Natural killer cell treated with Interleukin-12 subunit alpha and Interleukin-12 subunit beta and Interleukin-15 and Interleukin-18, amount 100 ng/mL, for 72 hours (primary cell): ENCODE results near the gene USP36. TPM values are rescaled to one million over a fixed set of nuclear protein-coding genes. Genes with fewer than 3 reads are reported as not detected.

Experiments used
- ATAC-seq, 2 donors: fragments of 150-1000 bp; cut with Tn5 transposase in 1 of 2; sonication (Bioruptor Pico), chemical (Tn5 transposase) in 1 of 2; 2 replicates each; pipeline ENCODE4 v1.10.0; 2021
- DNase-seq: peaks from one replicate; pipeline ENCODE4 v3.0.0; 2022; ENCODE audit warnings: low spot score
- H3K27ac Mint-ChIP-seq, 2 donors: 1 replicate in 1 of 2; 2 replicates in 1 of 2; pipeline ENCODE4 v1.8.0; 2022; ENCODE audit warnings: mixed read lengths in 2 of 2, mild to moderate bottlenecking in 1 of 2, moderate library complexity in 1 of 2
- H3K27me3 Mint-ChIP-seq, 2 donors: 1 replicate in 1 of 2; 2 replicates in 1 of 2; pipeline ENCODE4 v1.8.0; 2022; ENCODE audit warnings: mixed read lengths in 2 of 2
- H3K36me3 Mint-ChIP-seq: one replicate; pipeline ENCODE4 v1.8.0; 2022; ENCODE audit warnings: mixed read lengths
- H3K4me1 Mint-ChIP-seq, 2 donors: 1 replicate in 1 of 2; 2 replicates in 1 of 2; pipeline ENCODE4 v1.8.0; 2022; ENCODE audit warnings: low read depth in 2 of 2, mixed read lengths in 2 of 2, mild to moderate bottlenecking in 1 of 2
- H3K4me3 Mint-ChIP-seq: one replicate; pipeline ENCODE4 v1.8.0; 2022; ENCODE audit warnings: mixed read lengths
- H3K9me3 Mint-ChIP-seq: 2 replicates; pipeline ENCODE4 v1.8.0; 2022; ENCODE audit warnings: mixed read lengths
- total RNA-seq, 2 donors: library from RNA; stranded (reverse); gene quantifications; one replicate each; pipeline ENCODE4 v1.2.3, GENCODE V29; 2022

The USP36 gene
- total RNA-seq, 2 donors from 2014 or later: 75.2 to 154 TPM

GRCh38 chr17:78805301-78805700, 35.3 kb downstream of the USP36 start:
- Mint-ChIP-seq H3K4me3 (peak overlapping the region; percentile 58), H3K36me3 (peaks cover 27% of the 10 kb centered on the region), H3K9me3 (no peaks in the 10 kb centered on the region), H3K27me3 (no peaks in the 10 kb centered on the region), H3K27ac (peak overlapping the region; percentile 73 to 76), H3K4me1 (peaks cover 16 to 26% of the 10 kb centered on the region in 2 donors)
- ATAC-seq: peak; percentile 75 to 96
- DNase-seq: no peak

- Mint-ChIP-seq H3K9me3 (no peaks in the 10 kb centered on the region), H3K27me3 (no peaks in the 10 kb centered on the region), H3K36me3 (peaks cover 27% of the 10 kb centered on the region), H3K4me1 (peaks cover 18 to 27% of the 10 kb centered on the region in 2 donors), H3K4me3 (peak overlapping the region; percentile 58), H3K27ac (peak overlapping the region in 1 of 2 donors; percentile 76)
- ATAC-seq: peak in 1 of 2 donors; percentile 60
- no peak for DNase-seq
Measured at GRCh38 chr17:78804777-78805176, 35.8 kb downstream of the USP36 start.

GRCh38 chr17:78803186-78803845, 37.3 kb downstream of the USP36 start:
- H3K36me3 Mint-ChIP-seq: peaks cover 23% of the 10 kb centered on the region
- no peaks in the 10 kb centered on the region for H3K27me3 Mint-ChIP-seq
- H3K9me3 Mint-ChIP-seq: no peaks in the 10 kb centered on the region
- no peak overlapping the region for H3K4me3 Mint-ChIP-seq
- no peak overlapping the region for H3K27ac Mint-ChIP-seq
- ATAC-seq: no peak
- no peak for DNase-seq
- H3K4me1 Mint-ChIP-seq: peaks cover 29 to 41% of the 10 kb centered on the region in 2 donors

DNA sequence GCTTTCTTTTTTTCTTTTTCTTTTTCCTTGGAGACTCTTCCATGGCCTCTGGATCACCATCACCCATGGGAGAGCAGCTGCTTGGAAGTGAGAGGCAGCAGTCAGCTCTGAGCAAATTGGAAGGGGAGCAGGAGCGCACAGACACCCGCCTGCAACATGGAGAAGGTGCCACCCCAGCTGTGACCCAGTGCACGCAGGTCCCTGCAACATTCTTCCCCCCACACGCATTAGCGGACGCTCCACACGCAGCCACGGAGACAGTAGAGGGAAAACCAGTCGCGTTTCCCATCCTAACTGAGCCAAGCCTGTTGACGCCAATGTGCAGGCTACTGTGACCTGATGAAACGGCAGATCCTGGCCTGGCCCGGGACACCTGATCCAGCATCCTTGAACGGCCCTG, 38.2 kb downstream of the USP36 start:
- H3K36me3 Mint-ChIP-seq: peaks cover 23% of the 10 kb centered on the region
- no peaks in the 10 kb centered on the region for H3K27me3 Mint-ChIP-seq
- no peak overlapping the region for H3K4me3 Mint-ChIP-seq
- DNase-seq (peak; percentile 56), ATAC-seq (no peak)
- peaks cover 34 to 48% of the 10 kb centered on the region in 2 donors for H3K4me1 Mint-ChIP-seq
- no peak overlapping the region for H3K27ac Mint-ChIP-seq
- H3K9me3 Mint-ChIP-seq: no peaks in the 10 kb centered on the region

DNA sequence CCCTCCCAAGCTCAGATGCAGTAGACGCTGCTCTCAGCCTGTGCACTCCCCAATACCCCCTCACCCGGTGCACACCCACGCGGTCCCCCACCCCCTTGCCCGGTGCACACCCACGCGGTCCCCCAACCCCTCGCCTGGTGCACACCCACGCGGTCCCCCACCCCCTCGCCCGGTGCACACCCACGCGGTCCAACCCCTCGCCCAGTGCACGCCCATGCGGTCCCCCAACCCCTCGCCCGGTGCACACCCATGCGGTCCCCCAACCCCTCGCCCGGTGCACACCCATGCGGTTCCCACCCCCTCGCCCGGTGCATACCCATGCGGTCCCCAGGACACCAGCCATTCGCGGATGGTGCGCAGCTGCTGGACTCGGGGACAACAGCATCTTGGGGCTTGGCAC, 38.6 kb downstream of the USP36 start:
- peaks cover 23% of the 10 kb centered on the region for H3K36me3 Mint-ChIP-seq

DNA sequence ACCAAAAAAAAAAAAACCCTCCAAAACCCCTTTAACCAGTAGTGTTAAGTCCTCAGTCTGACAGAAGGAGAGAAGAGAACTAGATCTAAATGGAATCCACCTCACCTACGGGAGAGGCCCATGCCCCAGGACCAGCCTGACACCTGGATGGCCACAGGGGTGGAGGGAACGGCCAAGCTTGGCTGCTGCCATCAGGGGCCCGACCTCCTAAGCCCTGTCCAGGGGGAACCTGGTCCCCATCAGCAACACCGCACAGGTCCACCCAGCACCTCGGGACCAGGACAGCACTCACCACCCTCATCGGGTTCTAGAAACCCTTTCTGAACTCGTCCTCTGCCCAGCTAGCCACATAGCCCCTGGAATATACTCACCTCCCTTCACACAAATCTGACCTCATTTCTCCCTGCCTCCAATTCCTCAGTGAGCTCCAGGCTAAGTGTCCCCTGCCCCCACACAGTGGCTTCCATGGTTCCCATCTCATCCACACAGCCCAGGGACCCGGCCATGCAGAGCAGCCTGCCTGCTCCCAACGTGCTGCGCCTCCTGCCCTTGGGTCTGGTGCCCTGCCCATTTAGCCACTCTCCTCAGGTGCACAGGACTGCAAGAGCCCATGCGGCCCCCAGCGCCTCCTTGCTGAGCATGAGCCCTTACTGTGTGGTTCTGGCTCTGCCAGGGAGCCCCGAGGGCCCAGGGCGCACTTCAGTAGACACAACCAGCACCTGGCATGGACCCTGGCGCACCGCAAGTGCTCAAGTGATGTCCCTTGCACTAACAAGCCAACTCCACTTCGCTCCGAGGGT, 40.3 kb downstream of the USP36 start:
- H3K27ac Mint-ChIP-seq: peak overlapping the region in 1 of 2 donors; percentile 37

More for the DNA sequence above, 38.6 kb downstream of the USP36 start:
- H3K9me3 Mint-ChIP-seq: no peaks in the 10 kb centered on the region
- H3K4me3 Mint-ChIP-seq: no peak overlapping the region
- H3K4me1 Mint-ChIP-seq: peaks cover 34 to 48% of the 10 kb centered on the region in 2 donors
- ATAC-seq: no peak
- no peak overlapping the region for H3K27ac Mint-ChIP-seq
- DNase-seq: no peak
- no peaks in the 10 kb centered on the region for H3K27me3 Mint-ChIP-seq

DNA sequence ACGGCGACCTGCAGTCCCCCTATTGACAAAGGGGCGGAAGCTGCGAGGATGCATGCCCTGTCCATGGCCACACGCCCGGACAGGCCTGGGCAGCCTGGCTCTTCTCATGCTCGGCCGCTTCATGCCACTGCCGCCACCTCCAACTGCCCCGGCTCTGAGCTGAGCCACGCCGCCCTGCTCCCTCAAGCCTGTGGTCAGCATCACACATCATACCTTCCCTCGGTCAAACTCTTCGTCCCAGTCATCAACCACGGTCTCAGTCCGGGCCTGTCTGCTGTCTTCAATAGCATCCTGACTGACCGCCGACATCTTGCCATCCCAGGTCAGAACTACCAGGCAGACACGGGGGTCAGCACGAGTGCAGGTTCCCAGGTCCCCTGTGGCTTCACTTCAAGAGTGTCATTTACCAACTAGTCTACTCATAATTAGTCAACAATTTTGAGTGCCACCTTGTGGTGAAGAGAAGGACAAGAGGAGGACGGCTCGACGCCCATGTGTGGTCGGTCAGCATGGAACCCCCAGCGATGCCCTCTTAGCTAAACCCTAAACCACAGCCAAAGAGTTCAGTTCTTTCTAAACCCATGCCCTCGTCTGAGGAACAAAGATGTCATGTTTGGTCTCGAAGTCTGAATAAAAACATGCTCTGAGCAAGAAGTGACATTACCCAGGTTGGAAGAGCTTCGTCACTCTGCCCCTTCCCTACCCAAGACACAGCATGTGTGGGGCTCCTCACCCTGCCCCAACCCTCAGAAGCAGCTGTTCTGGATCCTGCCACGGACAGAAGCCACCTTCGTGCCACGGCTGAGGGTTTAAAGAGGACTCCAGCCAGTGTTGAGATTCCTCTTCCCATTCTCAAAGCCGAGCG, 41.7 kb downstream of the USP36 start:
- Mint-ChIP-seq H3K27me3 (no peaks in the 10 kb centered on the region), H3K4me3 (peak overlapping the region; percentile 57), H3K27ac (peak overlapping the region; percentile 38 to 66), H3K9me3 (no peaks in the 10 kb centered on the region), H3K36me3 (peaks cover 12% of the 10 kb centered on the region), H3K4me1 (peaks cover 35 to 40% of the 10 kb centered on the region in 2 donors)
- DNase-seq (peak; percentile 55), ATAC-seq (peak; percentile 60 to 65)

More for the DNA sequence above, 40.3 kb downstream of the USP36 start:
- Mint-ChIP-seq H3K9me3 (no peaks in the 10 kb centered on the region), H3K36me3 (peaks cover 16% of the 10 kb centered on the region), H3K4me3 (no peak overlapping the region), H3K27me3 (no peaks in the 10 kb centered on the region), H3K4me1 (peaks cover 29 to 37% of the 10 kb centered on the region in 2 donors)
- ATAC-seq (no peak), DNase-seq (peak; percentile 45)

GRCh38 chr17:78797691-78798585, 42.7 kb downstream of the USP36 start:
- H3K36me3 Mint-ChIP-seq: peaks cover 12% of the 10 kb centered on the region
- no peaks in the 10 kb centered on the region for H3K27me3 Mint-ChIP-seq
- peaks cover 44 to 50% of the 10 kb centered on the region in 2 donors for H3K4me1 Mint-ChIP-seq
- H3K27ac Mint-ChIP-seq: peak overlapping the region; percentile 38 to 66
- no peak overlapping the region for H3K4me3 Mint-ChIP-seq
- H3K9me3 Mint-ChIP-seq: no peaks in the 10 kb centered on the region
- ATAC-seq: peak in 1 of 2 donors; percentile 37
- peak; percentile 45 for DNase-seq

DNA sequence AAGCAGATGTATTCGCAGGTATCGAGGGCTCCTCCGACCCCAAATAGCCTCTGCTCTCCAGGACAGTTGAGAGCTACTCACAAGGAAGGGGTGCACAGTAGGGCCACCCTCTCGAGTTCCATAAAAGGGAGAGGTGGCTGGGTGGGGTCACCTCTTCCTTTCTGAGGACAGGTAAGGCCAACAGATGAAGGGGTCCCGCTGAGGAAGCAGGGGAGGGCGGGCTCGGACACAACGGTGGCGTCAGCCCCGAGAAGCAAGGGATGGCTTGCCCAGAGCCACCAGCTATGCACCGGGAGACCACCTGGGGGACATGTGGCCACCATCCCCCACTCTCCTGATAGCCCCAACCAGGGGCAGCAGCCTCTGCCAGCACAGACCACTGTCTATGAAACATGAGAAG, 43.4 kb downstream of the USP36 start:
- H3K36me3 Mint-ChIP-seq: peaks cover 12% of the 10 kb centered on the region
- DNase-seq (no peak), ATAC-seq (no peak)
- H3K9me3 Mint-ChIP-seq: no peaks in the 10 kb centered on the region
- no peaks in the 10 kb centered on the region for H3K27me3 Mint-ChIP-seq
- H3K4me1 Mint-ChIP-seq: peaks cover 48 to 51% of the 10 kb centered on the region in 2 donors
- H3K27ac Mint-ChIP-seq: no peak overlapping the region
- no peak overlapping the region for H3K4me3 Mint-ChIP-seq

- ATAC-seq: no peak
- DNase-seq: peak; percentile 44
- H3K9me3 Mint-ChIP-seq: no peaks in the 10 kb centered on the region
- no peaks in the 10 kb centered on the region for H3K27me3 Mint-ChIP-seq
- peaks cover 55 to 57% of the 10 kb centered on the region in 2 donors for H3K4me1 Mint-ChIP-seq
- H3K36me3 Mint-ChIP-seq: peaks cover 18% of the 10 kb centered on the region
- peak overlapping the region in 1 of 2 donors; percentile 65 for H3K27ac Mint-ChIP-seq
- no peak overlapping the region for H3K4me3 Mint-ChIP-seq
Measured at GRCh38 chr17:78796517-78796900, 44.1 kb downstream of the USP36 start.

GRCh38 chr17:78795861-78796516, 44.6 kb downstream of the USP36 start:
- Mint-ChIP-seq H3K4me3 (no peak overlapping the region), H3K9me3 (no peaks in the 10 kb centered on the region), H3K27me3 (no peaks in the 10 kb centered on the region), H3K36me3 (peaks cover 18% of the 10 kb centered on the region), H3K4me1 (peaks cover 56 to 57% of the 10 kb centered on the region in 2 donors), H3K27ac (peak overlapping the region in 1 of 2 donors; percentile 65)
- ATAC-seq: no peak
- peak; percentile 10 for DNase-seq

GRCh38 chr17:78794864-78795640, 45.6 kb downstream of the USP36 start:
- peak; percentile 53 for DNase-seq
- peaks cover 51 to 55% of the 10 kb centered on the region in 2 donors for H3K4me1 Mint-ChIP-seq
- no peak for ATAC-seq
- H3K27ac Mint-ChIP-seq: no peak overlapping the region
- peaks cover 18% of the 10 kb centered on the region for H3K36me3 Mint-ChIP-seq
- H3K9me3 Mint-ChIP-seq: no peaks in the 10 kb centered on the region
- no peaks in the 10 kb centered on the region for H3K27me3 Mint-ChIP-seq
- H3K4me3 Mint-ChIP-seq: no peak overlapping the region
